Psoas muscle (tissue), 8 donors: ENCODE measurements around the gene DOP1A. TPM values are rescaled to one million over a fixed set of nuclear protein-coding genes. Genes with fewer than 3 reads are reported as not detected.

Experiments
- ATAC-seq, 4 donors: fragments of 200-7000 bp; cut with Tn5 transposase; one replicate each; pipeline ENCODE4 v1.9.1; 2020; ENCODE audit warnings: moderate library complexity in 3 of 4, mild to moderate bottlenecking in 2 of 4
- DNase-seq, 2 donors: peaks; one replicate each; pipeline ENCODE4 v3.0.0-alpha.2; 2020
- H3K27ac ChIP-seq: fragments of 200-600 bp; one replicate; pipeline ENCODE4 v1.8.0; 2022
- H3K27me3 ChIP-seq, 3 donors: fragments of 200-600 bp in 1 of 3; one replicate each; pipeline versions ENCODE4 v1.6.1 to v1.8.0; 2013 to 2022; ENCODE audit warnings: low read length in 2 of 3, mild to moderate bottlenecking in 2 of 3, moderate library complexity in 1 of 3; ENCODE audit not compliant: insufficient read depth in 3 of 3
- H3K36me3 ChIP-seq, 2 donors: fragments of 200-600 bp in 1 of 2; one replicate each; pipeline versions ENCODE4 v1.6.1 to v1.8.0; 2013 to 2022; ENCODE audit warnings: low read depth in 1 of 2, mild to moderate bottlenecking in 1 of 2, moderate library complexity in 1 of 2; ENCODE audit not compliant: insufficient read depth in 1 of 2
- H3K4me1 ChIP-seq: fragments of 200-600 bp; one replicate; pipeline ENCODE4 v1.8.0; 2022
- H3K4me3 ChIP-seq: fragments of 200-600 bp; one replicate; pipeline ENCODE4 v1.8.0; 2022; ENCODE audit warnings: mild to moderate bottlenecking
- H3K9me3 ChIP-seq: fragments of 200-600 bp; one replicate; pipeline ENCODE4 v1.8.0; 2022
- CTCF ChIP-seq: fragments of 200-600 bp; IDR thresholded peaks from one replicate; pipeline ENCODE4 v1.8.0; 2022; ENCODE audit warnings: antibody characterized with exemption
- WGBS, 3 donors: extraction: QIAGEN DNeasy Blood & Tissue Kit; methylation state at CpG; one replicate each; pipeline versions ENCODE4 v1.1.6 to v1.1.7; 2013; 5-methylcytosine and 5-hydroxymethylcytosine counted together
- intact Hi-C, 2 donors: fragments of 100-400 bp; cut with DNase I; formaldehyde crosslinking; loops; one replicate each; pipeline versions ENCODE4 v1.11.0 to v1.14.2; 2022
- polyA plus RNA-seq, 3 donors: library from polyadenylated mRNA; stranded (reverse); fragments of 200-250 nt; gene quantifications; one replicate each; pipeline ENCODE4 v1.2.3, GENCODE V29; 2013
- total RNA-seq, 4 donors: library from RNA; stranded (reverse); fragmentation: NEBNext Ultra II Directional in 2 of 4; extraction: Animal tissue kit (Norgen Biotek cat#: 25700) in 2 of 4; gene quantifications; one replicate each; pipeline versions ENCODE4 v1.2.1 to v1.2.4, GENCODE V29; 2021 to 2023
- donor health status: healthy with polysubstance abuse.
- donor health status: DM: no; HTN: no; CAD: no; lungs with moderate emphysema.
- donor health status: Bipolar disorder and iron deficiency.
- donor health status: healthy.
- donor health status: DM: yes; HTN: yes; CAD: no.
- donor health status: DM: no; HTN: no; CAD: no.
- donor health status: DM: no; HTN: no; CAD: no.
- donor health status: DM: yes; HTN: yes; CAD: no.

The DOP1A gene
- total and polyA plus RNA-seq, 7 donors = 2.1 to 14.0 (median 12.7) TPM

- WGBS, 3 donors = 67 to 75% (median 70%) methylated on average over 4 of the region's 4 CpGs
Observed at GRCh38 chr6:83042467-83043053, 24.9 kb upstream of the DOP1A start.

GRCh38 chr6:83044091-83044768 is 23.2 kb upstream of the DOP1A start:
- Histone ChIP-seq H3K9me3 (no peaks in the 10 kb centered on the region), H3K27ac (no peak overlapping the region), H3K27me3 (no peaks in the 10 kb centered on the region), H3K4me1 (no peaks in the 10 kb centered on the region), H3K36me3 (peaks cover 0 to 7% of the 10 kb centered on the region in 2 donors), H3K4me3 (no peak overlapping the region)
- TF ChIP-seq CTCF = no peak
- no peak for ATAC-seq
- intact Hi-C loops = no loop called here
- no peak for DNase-seq
- 79 to 82% (median 80%) methylated on average over 6 of the region's 6 CpGs for WGBS, 3 donors

More at GRCh38 chr6:83042467-83043053, 24.9 kb upstream of the DOP1A start:
- Histone ChIP-seq H3K9me3 (no peaks in the 10 kb centered on the region), H3K4me3 (no peak overlapping the region), H3K4me1 (no peaks in the 10 kb centered on the region), H3K27ac (no peak overlapping the region), H3K27me3 (no peaks in the 10 kb centered on the region), H3K36me3 (peaks cover 0 to 7% of the 10 kb centered on the region in 2 donors)
- DNase-seq (no peak), ATAC-seq (no peak)
- intact Hi-C loops = no loop called here
- no peak for TF ChIP-seq CTCF

- intact Hi-C loops = no loop called here
- TF ChIP-seq CTCF = no peak
- H3K27me3 ChIP-seq = no peaks in the 10 kb centered on the region
Observed at GRCh38 chr6:83047065-83047754, 20.3 kb upstream of the DOP1A start.

GRCh38 chr6:83051377-83052172 is 15.9 kb upstream of the DOP1A start:
- 31 to 49% (median 39%) methylated on average over 5 of the region's 5 CpGs for WGBS, 3 donors
- DNase-seq (no peak), ATAC-seq (no peak)
- Histone ChIP-seq H3K27ac (no peak overlapping the region), H3K27me3 (no peaks in the 10 kb centered on the region), H3K9me3 (no peaks in the 10 kb centered on the region), H3K36me3 (peaks cover 0 to 19% of the 10 kb centered on the region in 2 donors), H3K4me3 (no peak overlapping the region), H3K4me1 (peaks cover 17% of the 10 kb centered on the region)
- intact Hi-C loops = loop anchor here in 1 of 2 donors (5.0 kb wide), 1 partner anchor 779 kb away; no protein-coding TSS in a partner anchor
- no peak for TF ChIP-seq CTCF

More at GRCh38 chr6:83047065-83047754, 20.3 kb upstream of the DOP1A start:
- no peaks in the 10 kb centered on the region for H3K9me3 ChIP-seq
- peaks cover 0 to 7% of the 10 kb centered on the region in 2 donors for H3K36me3 ChIP-seq
- no peak overlapping the region for H3K4me3 ChIP-seq
- DNase-seq (no peak), ATAC-seq (no peak)
- 89 to 90% (median 89%) methylated on average over 7 of the region's 7 CpGs for WGBS, 3 donors
- peaks cover 15% of the 10 kb centered on the region for H3K4me1 ChIP-seq
- no peak overlapping the region for H3K27ac ChIP-seq
